ENCODE measurements around the gene PHKB.

PHKB gene

DNA sequence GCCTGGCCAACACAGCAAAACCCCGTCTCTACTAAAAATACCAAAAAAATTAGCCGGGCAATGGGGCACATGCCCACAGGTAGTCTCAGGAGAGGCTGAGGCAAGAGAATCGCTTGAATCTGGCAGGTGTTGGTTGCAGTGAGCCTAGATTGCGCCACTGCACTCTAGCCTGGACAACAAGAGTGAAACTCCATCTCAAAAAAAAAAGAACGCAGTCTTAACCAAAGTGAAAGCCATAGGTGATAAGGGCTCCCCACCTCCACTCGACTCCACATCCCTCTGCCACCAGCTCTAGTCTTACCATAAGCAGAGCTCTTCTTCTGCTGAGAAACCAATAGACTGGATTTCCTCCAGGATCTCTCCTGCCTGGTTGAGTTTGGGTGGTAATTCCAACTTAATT, 266.0 kb downstream of the PHKB start:
- DNase-seq (ENCODE audit: low read depth in 1 of 2, low spot score in 1 of 2), result no peak
- TF ChIP-seq, protein P1, sequence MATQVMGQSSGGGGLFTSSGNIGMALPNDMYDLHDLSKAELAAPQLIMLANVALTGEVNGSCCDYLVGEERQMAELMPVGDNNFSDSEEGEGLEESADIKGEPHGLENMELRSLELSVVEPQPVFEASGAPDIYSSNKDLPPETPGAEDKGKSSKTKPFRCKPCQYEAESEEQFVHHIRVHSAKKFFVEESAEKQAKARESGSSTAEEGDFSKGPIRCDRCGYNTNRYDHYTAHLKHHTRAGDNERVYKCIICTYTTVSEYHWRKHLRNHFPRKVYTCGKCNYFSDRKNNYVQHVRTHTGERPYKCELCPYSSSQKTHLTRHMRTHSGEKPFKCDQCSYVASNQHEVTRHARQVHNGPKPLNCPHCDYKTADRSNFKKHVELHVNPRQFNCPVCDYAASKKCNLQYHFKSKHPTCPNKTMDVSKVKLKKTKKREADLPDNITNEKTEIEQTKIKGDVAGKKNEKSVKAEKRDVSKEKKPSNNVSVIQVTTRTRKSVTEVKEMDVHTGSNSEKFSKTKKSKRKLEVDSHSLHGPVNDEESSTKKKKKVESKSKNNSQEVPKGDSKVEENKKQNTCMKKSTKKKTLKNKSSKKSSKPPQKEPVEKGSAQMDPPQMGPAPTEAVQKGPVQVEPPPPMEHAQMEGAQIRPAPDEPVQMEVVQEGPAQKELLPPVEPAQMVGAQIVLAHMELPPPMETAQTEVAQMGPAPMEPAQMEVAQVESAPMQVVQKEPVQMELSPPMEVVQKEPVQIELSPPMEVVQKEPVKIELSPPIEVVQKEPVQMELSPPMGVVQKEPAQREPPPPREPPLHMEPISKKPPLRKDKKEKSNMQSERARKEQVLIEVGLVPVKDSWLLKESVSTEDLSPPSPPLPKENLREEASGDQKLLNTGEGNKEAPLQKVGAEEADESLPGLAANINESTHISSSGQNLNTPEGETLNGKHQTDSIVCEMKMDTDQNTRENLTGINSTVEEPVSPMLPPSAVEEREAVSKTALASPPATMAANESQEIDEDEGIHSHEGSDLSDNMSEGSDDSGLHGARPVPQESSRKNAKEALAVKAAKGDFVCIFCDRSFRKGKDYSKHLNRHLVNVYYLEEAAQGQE (IDR thresholded peaks at IDR 0.05; ENCODE audit: insufficient replicate concordance, low read depth), result no peak
- no peak for TF ChIP-seq SPI1 (IDR thresholded peaks at IDR 0.05; ENCODE audit: borderline replicate concordance, low read depth)
- TF ChIP-seq GABPA (IDR thresholded peaks at IDR 0.05; ENCODE audit: low read depth), result no peak
- TF ChIP-seq, protein P2, sequence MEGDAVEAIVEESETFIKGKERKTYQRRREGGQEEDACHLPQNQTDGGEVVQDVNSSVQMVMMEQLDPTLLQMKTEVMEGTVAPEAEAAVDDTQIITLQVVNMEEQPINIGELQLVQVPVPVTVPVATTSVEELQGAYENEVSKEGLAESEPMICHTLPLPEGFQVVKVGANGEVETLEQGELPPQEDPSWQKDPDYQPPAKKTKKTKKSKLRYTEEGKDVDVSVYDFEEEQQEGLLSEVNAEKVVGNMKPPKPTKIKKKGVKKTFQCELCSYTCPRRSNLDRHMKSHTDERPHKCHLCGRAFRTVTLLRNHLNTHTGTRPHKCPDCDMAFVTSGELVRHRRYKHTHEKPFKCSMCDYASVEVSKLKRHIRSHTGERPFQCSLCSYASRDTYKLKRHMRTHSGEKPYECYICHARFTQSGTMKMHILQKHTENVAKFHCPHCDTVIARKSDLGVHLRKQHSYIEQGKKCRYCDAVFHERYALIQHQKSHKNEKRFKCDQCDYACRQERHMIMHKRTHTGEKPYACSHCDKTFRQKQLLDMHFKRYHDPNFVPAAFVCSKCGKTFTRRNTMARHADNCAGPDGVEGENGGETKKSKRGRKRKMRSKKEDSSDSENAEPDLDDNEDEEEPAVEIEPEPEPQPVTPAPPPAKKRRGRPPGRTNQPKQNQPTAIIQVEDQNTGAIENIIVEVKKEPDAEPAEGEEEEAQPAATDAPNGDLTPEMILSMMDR (IDR thresholded peaks at IDR 0.05; ENCODE audit: insufficient read depth, low read length), result no peak
- no peak for TF ChIP-seq POLR2AphosphoS5 (IDR thresholded peaks at IDR 0.05; ENCODE audit: low read depth)
- H3K27ac ChIP-seq (replicated peaks), result no peak overlapping the region
- H3K4me3 ChIP-seq (replicated peaks; ENCODE audit: insufficient read depth, low read length), result no peak overlapping the region
- H3K27me3 ChIP-seq (ENCODE audit: insufficient read depth, poor library complexity, severe bottlenecking), result no peaks in the 10 kb centered on the region

DNA sequence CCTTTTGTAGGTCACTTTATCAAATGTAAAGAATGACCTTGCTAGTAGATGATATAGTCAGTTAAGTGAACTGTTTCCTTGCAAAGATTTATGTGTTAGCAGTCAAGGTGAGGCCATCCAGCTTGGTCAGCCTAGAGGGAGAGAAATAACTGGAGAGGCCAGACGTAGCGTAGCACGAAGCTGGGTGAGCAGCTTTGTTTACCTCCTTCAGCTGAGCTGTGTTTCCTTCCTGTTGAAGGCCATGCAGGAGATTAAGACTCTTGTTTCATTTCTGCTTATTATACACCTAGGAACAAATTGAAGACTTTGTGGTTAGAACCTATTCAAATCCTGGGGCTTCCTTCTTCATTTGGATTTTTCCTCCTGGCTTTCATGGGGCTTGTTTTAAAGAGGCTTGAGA, 267.1 kb downstream of the PHKB start:
- Histone ChIP-seq H3K27me3 (ENCODE audit: insufficient read depth, poor library complexity, severe bottlenecking) (no peaks in the 10 kb centered on the region), H3K27ac (replicated peaks) (no peak overlapping the region), H3K4me3 (replicated peaks; ENCODE audit: insufficient read depth, low read length) (no peak overlapping the region)
- TF ChIP-seq, protein P2 (IDR thresholded peaks at IDR 0.05; ENCODE audit: insufficient read depth, low read length), result no peak
- TF ChIP-seq, protein P1 (IDR thresholded peaks at IDR 0.05; ENCODE audit: insufficient replicate concordance, low read depth), result no peak
- TF ChIP-seq GABPA (IDR thresholded peaks at IDR 0.05; ENCODE audit: low read depth), result no peak
- TF ChIP-seq POLR2AphosphoS5 (IDR thresholded peaks at IDR 0.05; ENCODE audit: low read depth), result no peak
- TF ChIP-seq SPI1 (IDR thresholded peaks at IDR 0.05; ENCODE audit: borderline replicate concordance, low read depth), result no peak
- no peak for DNase-seq (ENCODE audit: low read depth in 1 of 2, low spot score in 1 of 2)

DNA sequence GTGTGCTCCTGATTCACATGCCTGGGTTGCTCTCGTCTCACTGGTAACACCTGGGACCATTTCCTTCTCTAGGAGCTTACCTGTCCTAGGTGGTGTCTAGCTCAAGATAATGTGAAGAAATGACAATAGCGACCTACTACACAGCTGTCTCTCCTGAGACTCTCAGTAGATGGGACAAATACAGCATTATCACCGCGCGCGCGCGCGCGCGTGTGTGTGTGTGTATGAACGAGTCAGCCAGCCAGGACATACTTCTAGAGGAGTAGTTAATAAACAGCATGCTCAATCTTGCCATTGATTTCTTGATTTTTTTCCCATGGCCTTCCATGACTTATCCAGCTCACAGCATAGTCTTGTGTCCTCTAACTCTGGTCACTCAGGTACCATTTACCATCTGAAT, 268.6 kb downstream of the PHKB start:
- DNase-seq (ENCODE audit: low read depth in 1 of 2, low spot score in 1 of 2), result no peak
- no peaks in the 10 kb centered on the region for H3K27me3 ChIP-seq (ENCODE audit: insufficient read depth, poor library complexity, severe bottlenecking)
- no peak overlapping the region for H3K4me3 ChIP-seq (replicated peaks; ENCODE audit: insufficient read depth, low read length)
- H3K27ac ChIP-seq (replicated peaks), result no peak overlapping the region
- TF ChIP-seq, protein P2 (IDR thresholded peaks at IDR 0.05; ENCODE audit: insufficient read depth, low read length), result no peak
- no peak for TF ChIP-seq SPI1 (IDR thresholded peaks at IDR 0.05; ENCODE audit: borderline replicate concordance, low read depth)
- TF ChIP-seq, protein P1 (IDR thresholded peaks at IDR 0.05; ENCODE audit: insufficient replicate concordance, low read depth), result no peak
- no peak for TF ChIP-seq POLR2AphosphoS5 (IDR thresholded peaks at IDR 0.05; ENCODE audit: low read depth)
- no peak for TF ChIP-seq GABPA (IDR thresholded peaks at IDR 0.05; ENCODE audit: low read depth)
